NB4 (cell line): ENCODE results near the gene ROPN1L.

Experiments used
- CTCF ChIP-seq: IDR thresholded peaks from one replicate; pipeline ENCODE4 v1.5.1; 2012; ENCODE audit warnings: low read depth, low read length
- MYC ChIP-seq: IDR thresholded peaks from 2 replicates; pipeline ENCODE4 v1.6.1; 2011; ENCODE audit warnings: low read depth, low read length
- POLR2A ChIP-seq: IDR thresholded peaks from 2 replicates; pipeline ENCODE4 v1.6.1; 2011; ENCODE audit warnings: mild to moderate bottlenecking; ENCODE audit not compliant: insufficient read length; ENCODE audit errors: extremely low read depth
- TF ChIP-seq, protein P1 (sequence below): IDR thresholded peaks from 2 replicates; pipeline ENCODE4 v1.6.1; 2011; ENCODE audit warnings: low read depth, low read length

- TF ChIP-seq CTCF = no peak
- TF ChIP-seq, protein P1, sequence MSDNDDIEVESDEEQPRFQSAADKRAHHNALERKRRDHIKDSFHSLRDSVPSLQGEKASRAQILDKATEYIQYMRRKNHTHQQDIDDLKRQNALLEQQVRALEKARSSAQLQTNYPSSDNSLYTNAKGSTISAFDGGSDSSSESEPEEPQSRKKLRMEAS = no peak
- TF ChIP-seq POLR2A = no peak
- TF ChIP-seq MYC = no peak
These were observed 24.8 kb upstream of the ROPN1L start for GRCh38 chr5:10416868-10417267.
